ENCODE results near the gene RND3.

- TF ChIP-seq POLR2AphosphoS5 (IDR thresholded peaks at IDR 0.05) (no peak), EP300 (IDR thresholded peaks at IDR 0.05) (no peak)
- TF ChIP-seq, protein P1, sequence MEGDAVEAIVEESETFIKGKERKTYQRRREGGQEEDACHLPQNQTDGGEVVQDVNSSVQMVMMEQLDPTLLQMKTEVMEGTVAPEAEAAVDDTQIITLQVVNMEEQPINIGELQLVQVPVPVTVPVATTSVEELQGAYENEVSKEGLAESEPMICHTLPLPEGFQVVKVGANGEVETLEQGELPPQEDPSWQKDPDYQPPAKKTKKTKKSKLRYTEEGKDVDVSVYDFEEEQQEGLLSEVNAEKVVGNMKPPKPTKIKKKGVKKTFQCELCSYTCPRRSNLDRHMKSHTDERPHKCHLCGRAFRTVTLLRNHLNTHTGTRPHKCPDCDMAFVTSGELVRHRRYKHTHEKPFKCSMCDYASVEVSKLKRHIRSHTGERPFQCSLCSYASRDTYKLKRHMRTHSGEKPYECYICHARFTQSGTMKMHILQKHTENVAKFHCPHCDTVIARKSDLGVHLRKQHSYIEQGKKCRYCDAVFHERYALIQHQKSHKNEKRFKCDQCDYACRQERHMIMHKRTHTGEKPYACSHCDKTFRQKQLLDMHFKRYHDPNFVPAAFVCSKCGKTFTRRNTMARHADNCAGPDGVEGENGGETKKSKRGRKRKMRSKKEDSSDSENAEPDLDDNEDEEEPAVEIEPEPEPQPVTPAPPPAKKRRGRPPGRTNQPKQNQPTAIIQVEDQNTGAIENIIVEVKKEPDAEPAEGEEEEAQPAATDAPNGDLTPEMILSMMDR (IDR thresholded peaks at IDR 0.05), result no peak
Measured at GRCh38 chr2:150480971-150481830, 6.3 kb downstream of the RND3 start.
